IMR-90 (cell line): ENCODE measurements around the gene TMCC1. TPM values are rescaled to one million over a fixed set of nuclear protein-coding genes. Genes with fewer than 3 reads are reported as not detected.

ENCODE experiments used
- ATAC-seq: fragments of 200-7000 bp; cut with Tn5 transposase; 2 replicates; pipeline ENCODE4 v1.9.1; 2020; ENCODE audit warnings: low read depth, mild to moderate bottlenecking, moderate library complexity
- BruUV-seq: library from RNA; stranded (reverse); fragments of 400-500 nt; replicated peaks from 2 replicates; lab custom pipeline; 2021; lab: Mats Ljungman, UMichigan
- CTCF ChIA-PET: fragments of 300-600 bp; formaldehyde crosslinking; extraction: SDS; loops from one replicate; lab custom pipeline; 2021; ENCODE audit warnings: antibody characterized with exemption; lab: Yijun Ruan, JAX
- POLR2A ChIA-PET: fragments of 300-600 bp; sonication (Branson Sonifier 250); formaldehyde crosslinking; loops from one replicate; lab custom pipeline; 2022; ENCODE audit warnings: antibody characterized with exemption; ENCODE audit not compliant: unreplicated experiment; lab: Charles Lee
- DNase-seq: peaks from one replicate; pipeline ENCODE4 v3.0.0; 2013
- H2AFZ ChIP-seq: replicated peaks from 2 replicates; pipeline ENCODE3; 2013; ENCODE audit warnings: low read length, mild to moderate bottlenecking; ENCODE audit not compliant: poor library complexity
- H2AK5ac ChIP-seq: 2 replicates; pipeline ENCODE4 v1.6.1; 2013; ENCODE audit warnings: low read depth, low read length, inconsistent platforms
- H2AK9ac ChIP-seq: replicated peaks from 2 replicates; pipeline ENCODE3; 2013; ENCODE audit warnings: mild to moderate bottlenecking, low read depth, low read length, moderate library complexity; ENCODE audit not compliant: poor library complexity
- H2BK120ac ChIP-seq: 2 replicates; pipeline ENCODE4 v1.6.1; 2013; ENCODE audit warnings: low read depth, low read length, inconsistent platforms
- H2BK15ac ChIP-seq: 3 replicates; pipeline ENCODE4 v1.6.1; 2013; ENCODE audit warnings: low read depth, low read length, inconsistent platforms
- H2BK20ac ChIP-seq: 2 replicates; pipeline ENCODE4 v1.6.1; 2013; ENCODE audit warnings: low read depth, mild to moderate bottlenecking, inconsistent platforms, low read length, moderate library complexity
- H2BK5ac ChIP-seq: 2 replicates; pipeline ENCODE4 v1.6.1; 2013; ENCODE audit warnings: mild to moderate bottlenecking, low read depth, low read length, inconsistent platforms; ENCODE audit not compliant: poor library complexity, severe bottlenecking
- H3K14ac ChIP-seq: replicated peaks from 2 replicates; pipeline ENCODE4 v1.6.1; 2013; ENCODE audit warnings: low read depth, low read length, inconsistent platforms
- H3K18ac ChIP-seq: 2 replicates; pipeline ENCODE4 v1.6.1; 2013; ENCODE audit warnings: low read depth, low read length, control low read depth
- H3K23ac ChIP-seq: 2 replicates; pipeline ENCODE4 v1.6.1; 2013; ENCODE audit warnings: low read depth, low read length, inconsistent platforms
- H3K27ac ChIP-seq: 2 replicates; pipeline ENCODE4 v1.5.1; 2013; ENCODE audit warnings: mild to moderate bottlenecking, control low read depth, low read length; ENCODE audit not compliant: insufficient read depth
- H3K27me3 ChIP-seq: 2 replicates; pipeline ENCODE4 v1.6.1; 2013; ENCODE audit warnings: low read length; ENCODE audit not compliant: control insufficient read depth, insufficient read depth
- H3K36me3 ChIP-seq: 2 replicates; pipeline ENCODE4 v1.6.1; 2013; ENCODE audit warnings: low read length, mixed read lengths; ENCODE audit not compliant: control insufficient read depth, insufficient read depth
- H3K4ac ChIP-seq: 2 replicates; pipeline ENCODE4 v1.6.1; 2013; ENCODE audit warnings: low read depth, low read length, inconsistent platforms
- H3K4me1 ChIP-seq: 2 replicates; pipeline ENCODE4 v1.6.1; 2013; ENCODE audit warnings: low read length, mixed read lengths; ENCODE audit not compliant: control insufficient read depth, insufficient read depth
- H3K4me2 ChIP-seq: 2 replicates; pipeline ENCODE4 v1.6.1; 2013; ENCODE audit warnings: low read depth, mild to moderate bottlenecking, control low read depth, low read length, moderate library complexity
- H3K4me3 ChIP-seq: 2 replicates; pipeline ENCODE4 v1.5.1; 2013; ENCODE audit warnings: low read depth, mild to moderate bottlenecking, control low read depth, low read length, moderate library complexity; ENCODE audit not compliant: insufficient read depth
- H3K56ac ChIP-seq: 2 replicates; pipeline ENCODE4 v1.6.1; 2013; ENCODE audit warnings: low read length, inconsistent platforms; ENCODE audit not compliant: insufficient read depth; ENCODE audit errors: extremely low read depth
- H3K79me1 ChIP-seq, 2 experiments: 2 replicates each; pipeline ENCODE4 v1.6.1; 2013; ENCODE audit warnings: low read length in 2 of 2, inconsistent platforms in 1 of 2, low read depth in 1 of 2
- H3K9ac ChIP-seq: 2 replicates; pipeline ENCODE4 v1.6.1; 2013; ENCODE audit warnings: low read depth, low read length, control low read depth
- H3K9me1 ChIP-seq: 2 replicates; pipeline ENCODE4 v1.6.1; 2013; ENCODE audit warnings: low read length, inconsistent platforms; ENCODE audit not compliant: insufficient read depth
- H3K9me3 ChIP-seq: 2 replicates; pipeline ENCODE4 v1.6.1; 2013; ENCODE audit warnings: low read length; ENCODE audit not compliant: control insufficient read depth, insufficient read depth
- H4K20me1 ChIP-seq: 2 replicates; pipeline ENCODE4 v1.6.1; 2013; ENCODE audit warnings: low read length, inconsistent platforms; ENCODE audit not compliant: insufficient read depth
- H4K5ac ChIP-seq: 2 replicates; pipeline ENCODE4 v1.6.1; 2013; ENCODE audit warnings: mild to moderate bottlenecking, low read depth, low read length, control low read depth
- H4K8ac ChIP-seq, 2 experiments: 2 replicates each; pipeline ENCODE4 v1.6.1; 2013; ENCODE audit warnings: low read depth in 2 of 2, low read length in 2 of 2, control low read depth in 1 of 2, inconsistent platforms in 1 of 2
- H4K91ac ChIP-seq: 2 replicates; pipeline ENCODE4 v1.6.1; 2013; ENCODE audit warnings: low read depth, low read length, inconsistent platforms; ENCODE audit not compliant: insufficient read depth
- BHLHE40 ChIP-seq: fragments of 150-350 bp; IDR thresholded peaks from 2 replicates; pipeline ENCODE4 v1.6.1; 2016; ENCODE audit warnings: mild to moderate bottlenecking, low read depth, low read length
- MAFK ChIP-seq: IDR thresholded peaks from 2 replicates; pipeline ENCODE4 v1.6.1; 2012; ENCODE audit warnings: low read depth, low read length, improper control_type of control experiment
- MAZ ChIP-seq: IDR thresholded peaks from 2 replicates; pipeline ENCODE4 v1.6.1; 2012; ENCODE audit warnings: low read depth, mild to moderate bottlenecking, low read length, improper control_type of control experiment, moderate library complexity, borderline replicate concordance
- NFE2L2 ChIP-seq: fragments of 150-350 bp; IDR thresholded peaks from 2 replicates; pipeline ENCODE4 v1.6.1; 2016; ENCODE audit warnings: low read depth, mild to moderate bottlenecking, low read length
- POLR2A ChIP-seq: IDR thresholded peaks from 2 replicates; pipeline ENCODE4 v1.6.1; 2012; ENCODE audit warnings: mild to moderate bottlenecking, low read depth, low read length
- RAD21 ChIP-seq: IDR thresholded peaks from 2 replicates; pipeline ENCODE4 v1.6.1; 2012; ENCODE audit warnings: low read length, improper control_type of control experiment
- RCOR1 ChIP-seq: IDR thresholded peaks from 2 replicates; pipeline ENCODE4 v1.6.1; 2012; ENCODE audit warnings: mild to moderate bottlenecking, low read length, improper control_type of control experiment; ENCODE audit not compliant: insufficient replicate concordance
- RFX5 ChIP-seq: IDR thresholded peaks from 2 replicates; pipeline ENCODE4 v1.8.0; 2012; ENCODE audit warnings: low read depth, mild to moderate bottlenecking, low read length, moderate library complexity
- WGBS, 2 experiments: methylation state at CpG; one replicate each; pipeline versions ENCODE4 v1.1.5 to v1.1.7; 2013; ENCODE audit warnings: missing lambda C conversion rate in 2 of 2; ENCODE audit not compliant: insufficient read length in 1 of 2; ENCODE audit errors: extremely low coverage in 2 of 2; 5-methylcytosine and 5-hydroxymethylcytosine counted together
- dilution Hi-C: fragments of 300-500 bp; cut with HindIII; formaldehyde crosslinking; loops from one replicate; pipeline ENCODE4 v1.14.3; 2018; ENCODE audit warnings: low sequenced_read_pairs; ENCODE audit not compliant: unreplicated experiment
- in situ Hi-C: fragments of 300-500 bp; cut with MboI; formaldehyde crosslinking; loops from 3 replicates; pipeline ENCODE4 v1.14.3; 2019; ENCODE audit warnings: low sequenced_read_pairs, inconsistent platforms, mixed read lengths
- intact Hi-C: fragments of 100-400 bp; cut with micrococcal nuclease; formaldehyde crosslinking; loops from 2 replicates; pipeline ENCODE4 v1.10.0; 2022
- polyA plus RNA-seq, 3 experiments: library from polyadenylated mRNA; depleted of rRNA; stranded (reverse); fragments of >200 nt; gene quantifications; 2 replicates each; pipeline ENCODE4 v1.2.3, GENCODE V29; 2012; ENCODE audit warnings: low replicate concordance in 1 of 3
- total RNA-seq: library from RNA; depleted of rRNA; stranded (reverse); fragments of >200 nt; gene quantifications from 2 replicates; pipeline ENCODE4 v1.2.3, GENCODE V29; 2012

The TMCC1 gene
- total and polyA plus RNA-seq, 2 of the 4 experiments (the other 2 are of a cell fraction), result 5.0 to 7.3 TPM

DNA sequence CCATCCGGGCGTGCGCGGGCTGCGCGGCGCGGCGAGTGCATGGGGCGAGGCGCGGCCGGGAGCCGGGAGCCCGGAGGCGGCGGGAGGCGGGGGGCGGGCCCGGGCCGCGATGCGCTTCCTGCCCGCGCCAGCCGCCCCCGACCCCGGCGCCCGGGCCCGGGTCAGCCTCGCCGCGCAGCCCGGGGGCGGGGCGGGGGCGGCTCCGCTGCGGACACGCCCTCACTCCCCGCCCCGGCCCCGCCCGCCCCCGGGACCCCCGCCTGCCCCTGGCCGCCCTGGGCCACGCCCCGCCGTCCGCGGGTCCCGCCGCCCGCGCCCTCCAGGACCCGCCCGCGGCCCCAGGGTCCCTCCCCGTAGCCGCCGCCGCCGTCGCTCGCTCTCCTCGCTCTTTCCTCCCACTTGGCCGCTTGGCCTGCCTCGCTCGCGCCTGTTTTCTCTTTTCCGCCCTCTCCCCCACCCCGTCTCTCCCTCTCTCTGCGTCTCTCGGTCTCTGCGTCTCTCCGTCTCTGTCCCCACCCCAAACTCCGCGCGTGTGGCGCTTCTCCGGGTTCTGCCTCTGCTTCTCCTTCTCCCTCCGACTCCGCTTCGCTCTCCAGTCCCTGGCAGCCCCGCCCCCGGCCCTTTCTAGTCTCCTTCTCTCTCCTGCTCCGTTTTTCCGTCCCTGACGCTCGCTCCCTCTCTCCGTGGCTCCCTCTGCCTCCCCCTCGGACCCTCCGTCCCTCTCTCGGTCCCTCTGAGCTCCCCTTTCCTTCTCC, 286.7 kb downstream of the TMCC1 start, which contains the start of gene PLXND1:
PLXND1 (minus strand) TSS at position 41 of the 755 bp plus-strand sequence; CDS start at position 4, 37 bp downstream.
- Histone ChIP-seq H2AK9ac (peak within 1 kb of the TSS; percentile 84), H3K9me3 (no peaks in the 10 kb centered on the region), H3K9me1 (peaks cover 16% of the 10 kb centered on the region), H3K27ac (peak within 1 kb of the TSS; percentile 81), H3K56ac (peak within 1 kb of the TSS; percentile 3; the same call in 1 of the 2 replicates), H2AK5ac (peak within 1 kb of the TSS; percentile 99), H2BK15ac (0 out of 3 replicates have a peak within 1 kb of the TSS, but pooled peaks have one; percentile 65), H3K36me3 (no peaks in the 10 kb centered on the region), H3K4me1 (peaks cover 30% of the 10 kb centered on the region), H2BK120ac (peak within 1 kb of the TSS; percentile 80), H3K18ac (peak within 1 kb of the TSS; percentile 86), H4K91ac (peak within 1 kb of the TSS; percentile 87), H2BK5ac (peak within 1 kb of the TSS; percentile 68), H3K14ac (peak within 1 kb of the TSS; percentile 87), H3K23ac (peak within 1 kb of the TSS; percentile 88), H3K4ac (peak within 1 kb of the TSS; percentile 92), H2AFZ (peak within 1 kb of the TSS; percentile 88), H2BK20ac (no peak within 1 kb of the TSS), H3K4me2 (peak within 1 kb of the TSS; percentile 92), H4K8ac (peak within 1 kb of the TSS; percentile 81 to 88), H3K4me3 (peak within 1 kb of the TSS; percentile 95), H3K27me3 (no peaks in the 10 kb centered on the region), H4K5ac (peak within 1 kb of the TSS; percentile 79), H3K79me1 (peaks cover 8 to 30% of the 10 kb centered on the region in 2 experiments), H4K20me1 (peaks cover 35% of the 10 kb centered on the region), H3K9ac (peak within 1 kb of the TSS; percentile 82)
- WGBS, 2 experiments, result 5% methylated on average over 43 of the region's 96 CpGs; no CpG with 5 or more reads in 1 of the 2 experiments
- DNase-seq (peak; percentile 39), ATAC-seq (peak; percentile 71)
- no TSS peak for BruUV-seq
- dilution Hi-C loops, result no loop called here
- in situ Hi-C loops, result loop anchor here (25.0 kb wide), 1 partner anchor 220 kb away; no protein-coding TSS in a partner anchor
- intact Hi-C loops, result loop anchor here (1.0 kb wide), 1 partner anchor 117 kb away; no protein-coding TSS in a partner anchor
- POLR2A ChIA-PET, result interaction anchor here (0.6 kb wide), 1 partner anchor 917 kb away, joined by 3 read pairs; no protein-coding TSS in a partner anchor
- CTCF ChIA-PET, result interaction anchor here (1.2 to 2.0 kb wide), 2 partner anchors 11 to 117 kb away, joined by 3 to 8 read pairs; no protein-coding TSS in a partner anchor
- TF ChIP-seq RFX5, result no peak
- no peak for TF ChIP-seq RCOR1
- no peak for TF ChIP-seq NFE2L2
- TF ChIP-seq POLR2A, result no peak
- no peak for TF ChIP-seq BHLHE40
- TF ChIP-seq MAZ, result 0 out of 2 replicates have a peak, but pooled peaks have one; percentile 18
- no peak for TF ChIP-seq MAFK
- no peak for TF ChIP-seq RAD21
